Smooth muscle cell (in vitro differentiated cells): Measurements from ENCODE around the gene PATL2. TPM values are rescaled to one million over a fixed set of nuclear protein-coding genes. Genes with fewer than 3 reads are reported as not detected.

Experiments used
- DNase-seq: peaks from one replicate; lab custom pipeline; 2025; ENCODE audit not compliant: unreplicated experiment; lab: John Stamatoyannopoulos, UW
- H2AFZ ChIP-seq: fragments of 200-600 bp; sonication (generic); 2 replicates; pipeline ENCODE4 v1.6.0; 2016; ENCODE audit warnings: antibody characterized with exemption, low read depth, mild to moderate bottlenecking
- H3F3A ChIP-seq: fragments of 200-600 bp; sonication (generic); 2 replicates; pipeline ENCODE4 v1.6.0; 2017; ENCODE audit warnings: antibody characterized with exemption, low read depth
- H3K27ac ChIP-seq: fragments of 200-600 bp; sonication (generic); 2 replicates; pipeline ENCODE4 v1.5.1; 2016; ENCODE audit warnings: low read depth, mild to moderate bottlenecking
- H3K27me3 ChIP-seq: fragments of 200-600 bp; sonication (generic); 2 replicates; pipeline ENCODE4 v1.6.1; 2016; ENCODE audit warnings: low read depth, mild to moderate bottlenecking
- H3K36me3 ChIP-seq: fragments of 200-600 bp; sonication (generic); 2 replicates; pipeline ENCODE4 v1.5.1; 2016; ENCODE audit warnings: low read depth
- H3K4me1 ChIP-seq: fragments of 200-600 bp; sonication (generic); 2 replicates; pipeline ENCODE4 v1.5.1; 2016; ENCODE audit warnings: low read depth
- H3K4me2 ChIP-seq: fragments of 200-600 bp; sonication (generic); 2 replicates; pipeline ENCODE4 v1.6.0; 2016; ENCODE audit warnings: mild to moderate bottlenecking
- H3K4me3 ChIP-seq: fragments of 200-600 bp; sonication (generic); 2 replicates; pipeline ENCODE4 v1.5.1; 2016; ENCODE audit warnings: mild to moderate bottlenecking
- H3K79me2 ChIP-seq: fragments of 200-600 bp; sonication (generic); 2 replicates; pipeline ENCODE4 v1.6.0; 2016; ENCODE audit warnings: low read depth, mild to moderate bottlenecking
- H3K9ac ChIP-seq: fragments of 200-600 bp; sonication (generic); 2 replicates; pipeline ENCODE4 v1.6.0; 2016; ENCODE audit warnings: low read depth
- H3K9me3 ChIP-seq: fragments of 200-600 bp; sonication (generic); replicated peaks from 2 replicates; pipeline ENCODE4 v1.5.1; 2016; ENCODE audit warnings: low read depth
- H4K20me1 ChIP-seq: fragments of 200-600 bp; sonication (generic); 2 replicates; pipeline ENCODE4 v1.6.0; 2016; ENCODE audit warnings: low read depth
- CTCF ChIP-seq: fragments of 200-600 bp; sonication (generic); IDR thresholded peaks from 2 replicates; pipeline ENCODE4 v1.5.1; 2017; ENCODE audit warnings: borderline replicate concordance, mild to moderate bottlenecking, antibody characterized with exemption; ENCODE audit not compliant: insufficient read depth, poor library complexity, severe bottlenecking
- WGBS: methylation state at CpG from one replicate; pipeline ENCODE4 v1.1.7; 2016; ENCODE audit warnings: low lambda C conversion rate; 5-methylcytosine and 5-hydroxymethylcytosine counted together
- polyA plus RNA-seq: library from polyadenylated mRNA; unstranded; fragments of >200 nt; fragmentation: Nextera tagmentation; extraction: Ambion mirVana; gene quantifications from 2 replicates; pipeline ENCODE4 v1.2.1, GENCODE V29; 2016
- total RNA-seq: library from RNA; depleted of rRNA; stranded (reverse); fragments of >200 nt; gene quantifications from 2 replicates; pipeline ENCODE4 v1.2.3, GENCODE V29; 2014

Gene PATL2
- total and polyA plus RNA-seq, 2 experiments from 2014 or later: not detected

DNA sequence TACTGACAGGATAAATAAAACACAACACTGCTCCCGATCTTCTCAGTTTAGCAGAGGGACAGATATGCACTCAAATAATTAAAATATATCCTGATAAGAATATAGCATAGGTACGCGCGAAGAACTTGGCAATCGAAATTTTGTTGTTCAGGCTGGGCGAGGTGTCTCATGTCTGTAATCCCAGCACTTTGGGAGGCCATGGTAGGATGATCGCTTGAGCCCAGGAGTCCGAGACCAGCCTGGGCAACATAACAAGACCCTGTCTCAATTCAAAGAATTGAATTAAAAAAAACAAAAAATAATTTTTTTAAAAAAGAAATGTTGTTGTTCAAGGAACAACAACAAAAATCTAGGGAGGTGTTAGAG is 7.8 kb upstream of the PATL2 start:
- 98% methylated on average over 8 of the region's 8 CpGs for WGBS
- H3K36me3 ChIP-seq: peaks cover 16% of the 10 kb centered on the region
- H3F3A ChIP-seq: no peaks in the 10 kb centered on the region
- no peaks in the 10 kb centered on the region for H3K9me3 ChIP-seq
- H3K27ac ChIP-seq: no peak overlapping the region
- TF ChIP-seq CTCF: no peak
- H3K79me2 ChIP-seq: peaks cover 11% of the 10 kb centered on the region
- H3K27me3 ChIP-seq: no peaks in the 10 kb centered on the region
- no peak for DNase-seq
- H3K4me1 ChIP-seq: no peaks in the 10 kb centered on the region
- H3K4me3 ChIP-seq: no peak overlapping the region
- peaks cover 27% of the 10 kb centered on the region for H4K20me1 ChIP-seq
- no peak overlapping the region for H3K4me2 ChIP-seq
- H2AFZ ChIP-seq: no peak overlapping the region
- no peak overlapping the region for H3K9ac ChIP-seq

DNA sequence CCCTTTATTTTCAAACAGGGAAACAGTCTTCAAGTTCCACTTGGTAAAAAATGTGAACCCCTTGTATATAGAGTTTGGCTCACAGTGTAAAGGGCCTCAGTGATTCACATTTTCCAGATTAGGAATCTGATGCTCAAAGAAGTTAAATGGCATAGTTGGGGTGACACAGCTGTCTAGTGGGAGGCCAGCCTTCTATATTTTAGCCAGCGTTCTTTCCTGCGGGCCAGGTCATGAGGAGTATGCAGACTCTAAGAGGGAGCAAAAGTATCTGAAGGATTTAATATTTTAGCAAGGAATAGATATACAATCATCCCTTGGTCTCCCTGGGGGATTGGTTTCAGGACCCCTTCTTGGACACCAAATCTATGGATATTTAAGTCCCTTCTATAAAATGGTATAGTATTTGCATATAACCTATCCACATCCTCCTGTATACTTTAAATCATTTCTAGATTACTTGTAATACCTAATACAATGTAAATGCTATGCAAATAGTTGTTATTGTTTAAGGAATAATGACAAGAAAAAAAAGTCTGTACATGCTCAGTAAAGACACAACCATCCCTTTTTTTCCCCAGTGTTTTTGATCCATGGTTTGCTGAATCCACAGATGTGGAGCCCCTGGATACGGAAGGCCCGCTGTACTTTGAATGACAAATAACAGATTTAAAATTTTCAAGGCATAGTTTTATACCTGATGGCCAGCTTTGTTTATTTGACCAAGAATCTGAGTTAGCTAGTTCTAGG is 7.2 kb upstream of the PATL2 start:
- no peak for DNase-seq
- no peak for TF ChIP-seq CTCF
- no peak overlapping the region for H2AFZ ChIP-seq

GRCh38 chr15:44716983-44717602 is 6.0 kb upstream of the PATL2 start:
- H3K9ac ChIP-seq: no peak overlapping the region
- 100% methylated on average over 2 of the region's 2 CpGs for WGBS
- no peak overlapping the region for H3K4me2 ChIP-seq
- H3K36me3 ChIP-seq: peaks cover 16% of the 10 kb centered on the region
- peaks cover 4% of the 10 kb centered on the region for H3K4me1 ChIP-seq
- H2AFZ ChIP-seq: no peak overlapping the region
- no peaks in the 10 kb centered on the region for H3K9me3 ChIP-seq
- peaks cover 45% of the 10 kb centered on the region for H4K20me1 ChIP-seq
- H3K27ac ChIP-seq: no peak overlapping the region
- H3F3A ChIP-seq: no peaks in the 10 kb centered on the region
- peaks cover 29% of the 10 kb centered on the region for H3K79me2 ChIP-seq
- no peak overlapping the region for H3K4me3 ChIP-seq
- TF ChIP-seq CTCF: no peak
- no peak for DNase-seq
- H3K27me3 ChIP-seq: no peaks in the 10 kb centered on the region

More for the DNA sequence above, 7.2 kb upstream of the PATL2 start:
- Histone ChIP-seq H3K27me3 (no peaks in the 10 kb centered on the region), H3K36me3 (peaks cover 16% of the 10 kb centered on the region), H3K4me2 (no peak overlapping the region), H3K4me3 (no peak overlapping the region), H3F3A (no peaks in the 10 kb centered on the region), H3K79me2 (peaks cover 16% of the 10 kb centered on the region), H3K9ac (no peak overlapping the region), H4K20me1 (peaks cover 32% of the 10 kb centered on the region), H3K9me3 (no peaks in the 10 kb centered on the region), H3K27ac (no peak overlapping the region), H3K4me1 (no peaks in the 10 kb centered on the region)
- WGBS: 72% methylated on average over 4 of the region's 4 CpGs

DNA sequence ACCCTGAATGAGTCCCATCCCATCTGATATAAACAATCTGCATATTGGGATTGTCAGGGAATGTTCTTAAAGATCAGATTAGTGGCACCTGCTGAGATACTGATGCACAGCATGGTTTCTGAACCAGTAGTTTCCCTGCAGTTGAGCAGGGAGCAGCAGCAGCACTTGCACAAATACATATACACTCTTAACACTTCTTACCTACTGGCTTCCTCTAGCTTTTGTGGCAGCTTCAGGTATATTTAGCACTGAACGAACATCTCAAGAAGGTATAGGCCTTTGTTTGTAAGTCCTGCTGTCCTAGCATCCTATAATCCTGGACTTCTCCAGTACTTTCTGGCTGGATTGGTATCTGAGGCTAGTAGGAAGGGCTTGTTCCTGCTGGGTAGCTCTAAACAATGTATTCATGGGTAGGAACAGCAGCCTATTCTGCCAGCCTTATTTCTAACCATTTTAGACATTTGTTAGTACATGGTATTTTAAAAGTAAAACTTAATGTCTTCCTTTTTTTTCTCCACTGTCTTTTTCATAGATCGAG is 4.7 kb upstream of the PATL2 start:
- Histone ChIP-seq H3K79me2 (peaks cover 36% of the 10 kb centered on the region), H3K27ac (no peak overlapping the region), H3K4me1 (peaks cover 4% of the 10 kb centered on the region), H3F3A (peaks cover 1% of the 10 kb centered on the region), H3K9ac (no peak overlapping the region), H3K4me3 (no peak overlapping the region), H3K36me3 (peaks cover 16% of the 10 kb centered on the region), H2AFZ (no peak overlapping the region), H3K27me3 (no peaks in the 10 kb centered on the region), H3K4me2 (no peak overlapping the region), H4K20me1 (peaks cover 47% of the 10 kb centered on the region), H3K9me3 (no peaks in the 10 kb centered on the region)
- 98% methylated on average over 2 of the region's 2 CpGs for WGBS
- TF ChIP-seq CTCF: no peak
- DNase-seq: no peak
